Measurements from ENCODE around the gene RADIL.
A peak's percentile ranks its signal among the peaks of the same experiment; 100 is the strongest.

Gene RADIL

DNA sequence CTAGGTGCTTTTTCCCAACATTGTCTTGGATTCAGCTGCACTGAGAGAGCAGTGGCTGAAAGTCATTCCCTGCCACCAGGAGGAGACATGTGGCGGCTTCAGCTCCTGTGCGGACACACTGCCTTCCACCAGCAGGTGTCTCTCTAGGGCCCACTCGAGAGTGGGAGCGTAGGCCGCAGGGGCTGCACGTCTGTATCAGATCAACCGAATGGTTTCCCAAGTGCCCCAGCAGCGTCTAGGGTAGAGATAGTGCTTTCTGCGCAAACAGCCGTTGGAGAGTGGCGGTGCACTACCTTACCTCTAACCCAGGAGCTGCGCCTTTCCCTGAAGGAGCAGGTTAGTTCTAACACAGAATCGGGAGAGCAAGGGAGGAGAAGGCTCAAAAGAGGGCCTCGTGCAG is 53.3 kb downstream of the RADIL start:
- peak; percentile 46 for DNase-seq (ENCODE audit: low spot score)

DNA sequence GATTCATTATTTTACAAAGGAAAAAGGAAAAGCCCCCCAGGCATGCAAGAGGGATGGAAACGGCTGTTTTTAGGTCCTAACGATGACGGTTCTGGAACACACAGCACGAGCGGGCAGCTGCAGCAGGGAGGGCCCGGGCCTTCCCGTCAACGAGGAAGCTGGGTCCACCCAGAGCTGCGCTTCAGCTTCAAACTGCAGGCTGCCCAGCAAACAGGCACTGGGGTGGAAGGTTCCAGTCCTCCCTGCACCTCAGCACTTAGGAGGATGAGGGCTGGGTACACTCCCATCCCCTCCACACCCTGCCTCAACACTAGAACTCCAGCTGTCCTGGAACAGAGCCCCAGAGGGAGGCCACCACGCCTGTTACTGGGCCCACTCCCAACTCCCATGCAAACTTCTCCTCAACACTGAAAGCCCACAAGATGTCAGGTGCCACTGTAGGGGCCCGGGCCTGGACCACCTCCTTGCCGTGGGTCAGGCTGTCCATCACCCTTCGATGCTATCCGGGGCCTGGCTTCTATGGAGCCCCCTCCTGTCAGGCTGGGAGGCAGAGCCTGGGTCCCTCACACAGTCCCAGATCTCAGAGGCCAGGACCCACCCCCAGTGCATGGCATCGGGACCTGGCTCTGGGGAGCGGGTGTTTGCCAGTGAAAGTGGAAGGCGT is 54.7 kb downstream of the RADIL start:
- no peak for DNase-seq (ENCODE audit: low spot score)

DNA sequence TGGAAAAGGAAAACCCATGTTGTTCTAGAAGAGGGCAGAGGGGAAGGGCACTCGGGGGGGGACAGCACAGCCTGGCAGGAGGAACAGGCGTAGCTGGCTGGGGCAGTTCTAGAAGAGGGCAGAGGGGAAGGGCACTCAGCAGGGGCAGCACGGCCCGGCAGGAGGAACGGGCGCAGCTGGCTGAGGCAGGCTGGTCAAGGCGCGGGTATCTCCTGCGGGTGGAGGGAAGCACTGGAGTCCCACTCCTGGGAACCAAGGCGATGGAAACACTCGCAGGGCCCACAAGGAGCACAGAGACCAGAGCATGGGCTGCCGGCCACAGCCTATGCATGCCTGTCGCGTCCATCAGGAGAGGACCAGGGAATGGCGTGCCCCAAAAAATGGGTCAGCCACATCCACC is 58.4 kb downstream of the RADIL start:
- no peak for DNase-seq (ENCODE audit: low spot score)

DNA sequence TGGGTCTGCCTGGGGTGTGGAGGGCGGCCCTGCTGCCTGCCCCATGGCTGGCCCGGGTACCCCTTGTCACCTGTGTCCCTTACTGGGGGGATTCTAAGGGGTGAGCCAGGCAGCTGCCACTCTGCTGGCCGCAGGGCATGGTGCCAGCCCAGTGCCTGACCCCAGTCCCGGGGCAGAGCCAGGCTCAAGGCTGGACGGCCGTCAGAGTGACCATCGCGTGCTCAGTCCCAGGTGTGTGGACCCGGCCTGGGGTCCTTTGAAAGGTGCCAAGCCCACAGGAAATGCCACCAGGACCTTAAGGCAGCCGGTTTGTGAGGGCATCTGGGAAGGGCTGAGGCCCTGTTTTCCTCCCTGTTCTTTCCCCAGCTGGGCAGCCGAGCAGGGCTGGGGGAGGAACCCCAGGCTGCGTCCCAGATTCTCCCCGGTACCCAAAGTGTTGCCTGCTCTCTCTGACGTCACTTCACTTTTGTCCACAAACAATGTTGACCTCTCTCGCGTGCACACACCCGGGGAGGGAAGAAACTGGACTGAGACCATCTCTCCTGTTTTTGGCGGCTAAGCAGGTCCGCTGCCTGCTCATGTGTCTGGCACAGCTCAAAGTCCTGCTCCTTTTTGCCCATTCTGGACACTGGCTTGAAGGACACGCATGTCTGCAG is 59.3 kb downstream of the RADIL start:
- no peak for DNase-seq (ENCODE audit: low spot score)

DNA sequence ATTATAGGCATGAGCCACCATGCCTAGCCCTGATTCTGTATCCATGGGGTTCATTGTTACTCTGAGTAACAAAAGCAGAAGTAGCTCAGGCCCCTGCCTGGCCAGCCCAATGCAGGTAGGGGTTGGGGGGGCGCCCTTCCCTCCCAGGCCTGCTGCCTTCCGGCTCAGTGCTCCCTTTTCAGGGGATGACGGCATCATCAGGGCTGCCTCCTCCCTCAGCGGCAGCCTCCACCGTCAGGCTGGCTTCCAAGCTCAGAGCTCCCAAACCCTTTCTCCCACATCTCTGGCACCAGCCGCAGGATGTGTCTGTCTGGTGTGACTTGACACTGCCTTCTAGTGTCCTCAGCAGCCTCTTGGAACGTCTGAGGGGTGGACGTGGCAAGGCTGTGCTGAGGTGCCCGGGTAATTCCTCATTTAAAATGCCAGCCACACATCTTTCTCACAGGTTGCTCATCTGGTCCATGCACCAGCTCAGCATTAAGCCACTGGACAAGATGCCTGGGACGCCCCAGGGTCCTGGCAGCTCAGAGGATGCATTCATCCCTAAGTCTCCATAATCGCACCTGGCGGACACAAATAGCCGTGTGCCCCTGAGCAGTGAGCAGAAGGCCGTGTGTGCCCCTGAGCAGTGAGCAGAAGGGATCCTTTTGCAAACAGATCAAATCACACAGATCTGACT is 59.9 kb downstream of the RADIL start:
- DNase-seq (ENCODE audit: low spot score) = no peak

DNA sequence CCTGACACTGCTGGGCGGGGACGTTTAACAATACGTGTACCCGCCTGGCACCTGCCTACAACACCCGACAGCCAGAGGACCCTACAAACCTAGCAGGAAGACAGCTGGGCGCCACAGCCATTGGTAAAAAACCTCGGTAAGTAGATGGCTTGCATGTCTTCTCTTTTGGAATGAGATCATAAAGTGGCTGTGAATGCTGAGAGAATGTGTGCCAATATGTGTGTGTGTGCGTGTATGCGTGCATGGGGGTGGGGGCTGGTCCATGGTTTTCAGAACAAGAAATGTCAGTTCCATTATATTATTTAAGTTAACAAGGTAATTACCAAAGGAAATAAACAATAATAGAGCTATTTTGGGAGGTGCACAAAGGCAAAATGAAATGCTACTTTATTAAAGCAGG is 60.8 kb downstream of the RADIL start:
- no peak for DNase-seq (ENCODE audit: low spot score)

DNA sequence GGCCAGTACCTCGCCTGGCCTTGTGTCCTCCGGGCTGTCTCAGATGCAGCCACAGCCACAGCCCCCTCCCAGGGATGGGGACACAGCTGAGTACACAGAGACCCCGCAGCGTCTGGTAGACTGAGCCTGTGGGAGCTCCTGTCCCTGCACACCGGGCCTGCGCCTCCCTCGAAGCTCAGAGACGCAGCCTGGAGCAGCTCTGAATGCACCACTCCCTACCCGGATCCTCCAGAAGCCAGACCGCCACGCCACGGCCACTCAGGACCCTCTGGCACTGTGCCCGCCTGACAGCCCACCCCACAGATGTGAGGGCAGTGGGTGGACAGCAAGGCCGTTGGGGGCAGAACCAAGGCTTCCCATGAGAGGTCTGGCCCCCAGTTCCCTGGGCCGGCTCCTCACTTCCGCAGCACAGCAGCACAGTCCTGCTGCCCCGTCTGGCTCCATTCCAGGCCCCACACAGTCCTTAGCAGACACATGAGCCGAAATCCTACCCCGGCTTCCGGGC is 62.5 kb downstream of the RADIL start:
- DNase-seq (ENCODE audit: low spot score) = no peak

DNA sequence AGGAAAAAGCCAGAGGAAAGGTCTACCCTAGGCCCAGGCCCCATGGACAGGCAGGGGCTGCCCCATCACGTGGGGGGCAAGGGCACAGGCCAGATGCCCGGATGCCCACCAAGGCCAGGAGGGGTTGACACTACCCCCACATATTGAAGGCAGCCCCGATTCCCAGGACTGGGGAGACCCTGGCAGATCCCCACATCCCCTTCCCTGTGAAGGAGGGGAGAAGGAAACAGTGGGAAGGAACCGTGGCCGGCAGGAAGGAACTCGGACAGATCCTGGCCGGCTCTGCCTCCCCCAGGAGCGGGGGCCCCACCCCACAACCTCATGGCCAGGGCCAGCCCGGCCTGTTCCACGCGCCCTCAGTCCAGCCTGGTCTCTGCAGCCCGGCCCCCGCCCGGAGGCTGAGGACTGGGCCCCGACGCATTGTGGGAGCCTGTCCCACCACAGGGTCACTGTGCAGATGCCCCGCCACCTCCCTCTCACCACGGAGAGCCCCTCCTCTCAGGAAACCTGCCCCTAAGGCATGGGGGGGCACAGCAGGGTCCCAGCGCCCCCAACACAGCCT is 63.0 kb downstream of the RADIL start:
- no peak for DNase-seq (ENCODE audit: low spot score)

DNA sequence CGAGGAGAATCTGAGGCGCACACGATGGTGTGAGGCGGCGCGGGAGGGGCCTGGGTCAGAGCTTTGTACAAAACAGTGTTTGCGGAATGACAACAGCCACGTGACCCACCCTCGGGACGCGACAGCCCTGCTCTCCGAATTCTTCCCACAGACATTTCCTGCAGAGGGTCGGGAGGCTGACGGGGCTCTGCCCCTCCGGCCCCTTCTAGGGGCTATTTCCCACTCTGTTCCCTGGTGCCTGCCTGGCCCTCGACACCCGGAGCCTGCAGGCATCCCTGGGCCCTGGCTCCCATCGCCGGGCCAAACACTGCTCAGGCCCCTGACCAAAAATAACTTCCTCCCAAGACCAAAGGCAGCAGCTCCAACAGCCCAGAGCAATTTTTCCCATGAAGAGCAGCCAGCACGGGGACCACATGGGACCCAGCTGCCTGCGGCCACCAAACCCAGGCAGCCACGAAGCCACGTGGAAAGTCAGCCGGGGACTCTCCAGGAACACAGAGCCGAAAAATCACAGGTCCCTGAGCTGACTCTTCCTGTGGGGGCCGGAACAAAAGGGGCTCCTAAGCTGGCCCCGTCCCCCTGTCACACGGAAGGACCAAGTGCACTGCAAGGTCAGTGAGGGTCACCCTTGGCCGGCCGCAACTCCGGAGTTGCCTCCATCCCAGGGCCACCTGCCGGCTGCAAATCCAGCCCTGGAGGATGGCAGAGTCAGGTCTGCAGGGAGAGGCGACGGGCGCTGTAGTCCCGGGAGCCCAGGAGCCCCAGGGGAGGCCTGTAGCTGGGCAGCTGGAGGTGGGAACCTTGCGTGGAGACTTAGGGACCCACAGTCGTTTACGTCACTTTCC is 63.7 kb downstream of the RADIL start:
- no peak for DNase-seq (ENCODE audit: low spot score)

DNA sequence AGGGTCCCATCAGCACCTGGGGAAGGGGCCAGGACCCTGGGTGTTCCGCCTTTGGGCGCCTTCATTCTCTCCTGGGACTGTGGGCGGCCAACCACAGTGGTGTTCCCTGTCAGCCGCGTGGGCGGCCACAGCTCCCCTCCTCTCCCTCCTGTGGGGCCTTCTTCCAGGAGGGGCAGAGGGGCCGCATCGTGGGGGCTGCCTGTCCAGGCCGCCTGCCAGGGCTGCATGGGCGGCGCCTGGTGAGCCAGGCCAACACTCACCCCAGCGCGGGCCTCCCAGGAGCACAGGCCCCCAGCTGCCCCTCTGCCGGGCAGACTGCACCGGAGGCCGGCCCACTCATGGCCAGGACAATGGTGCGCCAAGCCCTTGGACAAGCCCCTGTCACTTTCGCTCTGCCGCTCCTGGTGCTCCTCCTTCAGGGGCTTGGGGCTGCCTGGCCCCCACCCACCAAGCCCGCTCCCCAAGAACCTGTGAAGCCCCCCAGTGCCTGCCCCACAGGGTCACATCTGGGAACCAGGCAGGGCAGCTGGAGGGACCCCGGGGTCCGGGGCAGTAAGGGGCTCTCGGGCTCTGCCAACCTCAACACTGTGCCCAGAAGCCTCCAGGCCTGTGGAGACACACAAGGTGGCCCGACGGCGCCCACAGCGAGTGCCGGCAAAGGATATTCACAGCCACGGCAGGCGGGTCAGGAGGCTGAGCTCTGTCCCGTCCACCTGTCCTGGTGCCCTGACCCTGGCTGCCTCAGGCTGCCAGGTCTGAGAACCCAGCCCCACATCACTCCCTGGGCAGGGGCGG is 65.3 kb downstream of the RADIL start:
- no peak for DNase-seq (ENCODE audit: low spot score)

DNA sequence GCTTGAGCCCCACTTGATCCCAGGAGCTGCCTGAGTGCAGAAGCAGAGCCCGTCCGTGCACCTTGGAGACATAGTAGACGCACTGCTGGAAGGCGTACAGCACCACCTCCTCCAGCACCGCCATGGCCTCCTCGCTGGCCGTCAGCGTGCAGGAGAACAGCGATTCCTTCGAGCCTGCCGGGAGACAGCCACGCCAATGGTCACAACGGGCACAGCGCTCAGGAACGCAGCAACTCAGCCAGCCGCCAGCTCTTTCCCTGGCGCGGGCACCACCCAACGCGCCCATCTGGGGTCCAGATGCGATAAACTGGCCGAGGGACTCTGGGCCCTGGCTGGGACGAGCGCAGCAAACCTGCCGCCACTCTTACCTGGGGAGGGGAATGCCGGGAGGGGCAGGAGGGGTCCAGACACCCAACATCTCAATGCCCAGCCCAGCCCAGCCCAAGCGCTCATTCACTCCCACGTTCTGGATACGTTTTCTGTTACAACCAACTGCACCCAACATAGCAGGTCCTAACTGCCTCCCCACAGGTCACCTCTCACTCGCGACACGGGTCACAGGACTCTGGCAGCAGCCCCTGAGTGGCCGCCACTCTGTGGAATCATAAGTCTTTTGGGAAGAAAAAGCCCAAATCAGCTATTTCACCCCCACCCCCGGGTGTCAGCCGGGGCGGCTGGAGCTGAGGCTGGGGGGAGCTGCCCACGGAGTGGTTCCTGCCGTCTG is 66.2 kb downstream of the RADIL start:
- no peak for DNase-seq (ENCODE audit: low spot score)

DNA sequence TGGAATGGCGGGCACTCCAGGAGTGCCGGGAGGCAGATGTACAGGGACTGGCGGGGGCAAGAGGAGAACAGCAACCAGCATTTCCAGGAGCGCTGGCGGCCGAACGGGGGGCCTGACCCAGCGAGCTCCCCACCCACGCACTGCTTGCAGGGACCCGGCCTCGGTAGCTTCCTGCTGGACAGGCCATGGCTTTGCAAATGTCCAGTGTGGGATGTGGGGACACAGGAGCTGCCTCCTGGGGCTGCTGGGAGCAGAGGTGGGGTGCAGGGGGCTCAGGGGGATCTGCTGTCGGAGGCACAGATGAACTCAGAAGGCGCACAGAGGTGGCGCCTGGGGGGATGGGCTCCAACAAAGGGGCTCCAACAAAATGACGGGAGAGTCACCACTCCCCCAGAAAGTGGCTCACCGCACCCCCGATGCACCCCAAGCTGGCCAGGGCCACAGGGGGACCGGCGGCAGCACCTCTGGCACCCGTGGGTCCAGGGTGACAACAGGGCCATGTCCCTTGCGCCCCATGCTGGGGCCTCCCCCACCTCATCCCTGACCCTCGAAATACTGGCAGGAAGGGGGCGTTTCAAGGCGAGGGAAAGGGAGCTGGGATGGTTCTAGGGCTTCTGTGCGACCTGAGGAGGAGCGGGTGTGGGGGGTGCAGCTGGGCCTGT is 67.0 kb downstream of the RADIL start:
- DNase-seq (ENCODE audit: low spot score) = no peak

DNA sequence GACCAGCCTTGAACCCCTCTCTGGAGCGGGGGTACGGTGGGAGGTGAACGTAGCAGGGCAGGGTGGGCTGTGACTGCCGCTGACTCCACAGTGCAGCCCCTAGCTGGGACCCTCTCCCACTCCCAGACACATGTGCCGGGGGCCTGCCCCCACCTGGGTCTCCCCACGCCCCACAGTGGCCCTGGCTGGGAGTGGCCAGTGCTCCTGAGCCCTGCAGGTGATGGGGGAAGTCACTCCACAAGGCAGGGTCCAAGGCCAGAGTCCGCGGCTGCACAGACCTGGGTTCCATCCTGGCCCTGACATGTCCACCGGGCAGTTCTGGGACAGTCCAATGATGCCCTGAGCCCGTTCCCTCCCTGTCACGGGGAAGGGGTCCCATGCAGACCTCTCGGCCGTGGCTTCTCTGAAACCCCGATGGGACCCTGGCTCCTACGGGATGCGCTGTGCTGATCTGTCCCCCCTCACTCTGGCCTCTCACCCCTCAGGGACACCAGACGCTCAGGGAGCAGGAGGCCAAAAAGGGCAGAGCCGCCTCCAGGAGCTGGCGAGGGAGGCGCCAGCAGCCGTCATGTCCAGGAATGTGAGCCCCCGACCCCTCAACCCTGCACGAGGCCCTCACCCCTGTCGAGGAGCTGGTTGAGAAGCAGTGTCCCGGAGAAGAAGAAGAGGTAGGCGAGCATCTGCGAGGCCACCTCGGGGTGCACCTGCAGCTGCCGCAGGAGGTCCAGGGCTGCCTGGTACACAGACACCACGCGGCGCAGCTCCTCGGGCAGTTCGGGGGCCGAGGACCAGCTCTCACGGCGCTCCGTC is 67.7 kb downstream of the RADIL start:
- no peak for DNase-seq (ENCODE audit: low spot score)

DNA sequence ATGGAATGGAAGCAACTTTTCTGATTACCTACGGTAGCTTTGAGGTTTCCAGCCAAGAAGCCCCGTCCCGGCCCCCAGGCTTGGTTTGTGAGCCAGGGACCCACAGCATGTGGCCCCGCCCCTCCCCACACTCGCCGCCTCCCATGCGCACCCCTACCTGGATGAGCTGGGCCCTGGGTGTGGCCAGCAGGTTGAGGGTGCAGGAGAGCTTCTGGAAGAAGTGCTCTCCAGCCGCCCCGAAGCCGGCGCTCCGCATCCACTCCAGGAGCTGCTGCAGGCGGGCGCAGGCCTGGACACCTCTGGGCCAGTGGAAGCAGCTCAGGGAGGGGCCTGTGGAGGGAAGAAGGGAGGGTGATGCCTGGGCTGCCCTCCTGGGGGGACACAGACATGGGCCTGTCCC is 68.4 kb downstream of the RADIL start:
- DNase-seq (ENCODE audit: low spot score) = no peak

DNA sequence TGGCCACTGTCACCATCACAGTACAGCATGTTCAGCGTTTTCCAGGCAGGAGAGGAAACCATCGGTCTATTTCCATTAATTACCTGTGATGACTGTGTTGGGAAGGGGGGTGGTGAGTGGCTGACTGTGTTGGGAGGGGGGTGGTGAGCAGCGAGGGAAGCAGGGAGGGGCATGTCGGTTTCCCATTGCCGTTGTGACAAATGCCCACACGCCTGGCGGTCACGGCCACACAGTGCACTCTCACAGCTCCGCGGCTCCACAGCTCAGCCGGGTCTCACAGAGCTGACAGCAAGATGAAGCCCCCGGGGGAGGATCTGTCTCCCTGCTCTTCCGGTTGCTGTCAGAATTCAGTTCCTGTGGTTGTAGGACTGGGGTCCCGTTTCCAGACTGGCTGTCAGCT is 69.1 kb downstream of the RADIL start:
- no peak for DNase-seq (ENCODE audit: low spot score)

DNA sequence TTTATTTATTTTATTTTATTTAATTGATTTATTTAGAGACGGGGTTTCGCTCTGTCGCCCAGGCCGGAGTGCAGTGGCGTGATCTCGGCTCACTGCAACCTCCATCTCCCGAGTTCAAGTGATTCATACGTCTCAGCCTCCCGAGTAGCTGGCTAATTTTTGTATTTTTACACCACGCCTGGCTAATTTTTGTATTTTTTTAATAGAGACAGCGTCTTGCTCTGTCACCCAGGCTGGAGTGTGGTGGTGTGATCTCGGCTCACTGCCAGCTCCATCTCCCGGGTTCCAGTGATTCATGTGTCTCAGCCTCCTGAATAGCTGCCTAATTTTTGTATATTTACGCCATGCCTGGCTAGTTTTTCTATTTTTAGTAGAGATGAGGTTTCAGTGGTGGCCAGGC is 73.8 kb downstream of the RADIL start:
- no peak for DNase-seq (ENCODE audit: low spot score)

DNA sequence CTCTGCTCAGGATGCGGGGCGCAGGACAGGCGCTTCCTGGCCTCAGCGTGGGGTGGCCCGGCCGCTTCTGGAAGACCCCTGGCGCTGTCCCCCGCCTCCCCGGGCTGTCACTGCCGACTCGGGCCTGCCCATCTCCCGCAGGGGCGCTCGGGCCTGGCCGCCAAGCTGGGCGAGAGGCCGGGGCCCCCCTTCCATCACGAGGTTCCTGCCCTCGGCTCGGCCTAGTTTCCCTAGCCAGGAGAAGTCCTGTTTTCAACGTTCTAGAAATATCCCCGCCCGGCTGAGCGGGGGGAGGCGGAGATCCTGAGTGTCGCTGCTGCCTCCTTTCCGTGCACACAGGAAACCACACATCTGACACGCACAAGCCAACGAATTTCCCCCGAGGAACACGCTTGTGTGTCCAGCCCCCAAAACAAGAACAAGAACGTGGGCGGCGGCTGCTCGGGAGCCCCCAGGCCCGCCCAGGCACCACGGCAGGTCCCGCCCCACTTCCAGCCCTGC is 74.4 kb downstream of the RADIL start:
- no peak for DNase-seq (ENCODE audit: low spot score)

DNA sequence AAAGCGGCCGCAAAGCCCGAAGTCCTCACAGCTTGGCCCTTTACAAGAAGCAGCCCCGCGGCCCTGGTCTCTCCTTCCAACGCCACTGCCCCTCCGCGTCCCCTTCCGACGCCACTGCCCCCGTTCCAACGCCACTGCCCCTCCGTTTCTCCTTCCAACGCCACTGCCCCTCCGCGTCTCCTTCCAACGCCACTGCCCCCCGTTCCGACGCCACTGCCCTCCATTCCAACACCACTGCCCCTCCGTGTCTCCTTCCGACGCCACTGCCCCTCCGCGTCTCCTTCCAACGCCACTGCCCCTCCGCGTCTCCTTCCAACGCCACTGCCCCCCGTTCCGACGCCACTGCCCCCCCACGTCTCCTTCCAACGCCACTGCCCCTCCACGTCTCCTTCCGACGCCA is 75.0 kb downstream of the RADIL start:
- no peak for DNase-seq (ENCODE audit: low spot score)

DNA sequence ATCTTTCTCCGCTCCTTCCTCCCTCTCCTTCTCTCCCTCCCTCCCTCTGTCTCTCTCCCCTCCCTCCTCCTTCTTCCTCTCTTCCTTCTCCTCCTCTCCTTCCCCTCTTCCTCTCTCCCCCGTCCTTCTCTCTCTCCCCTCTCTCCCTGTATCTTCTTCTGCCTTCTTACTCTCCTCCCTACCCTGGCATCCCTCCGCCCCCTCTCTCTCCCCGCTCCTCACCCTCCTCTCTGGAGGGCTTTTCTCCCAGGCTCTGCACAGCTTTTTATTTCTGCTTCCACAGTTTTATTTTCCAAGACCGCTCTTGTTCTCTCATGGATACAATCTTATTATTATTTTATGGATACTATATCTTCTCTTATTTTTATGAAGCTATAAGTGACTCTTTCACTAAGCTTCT is 75.5 kb downstream of the RADIL start:
- DNase-seq (ENCODE audit: low spot score) = no peak
